Kidney (tissue), 14 donors: ENCODE data around the gene SMIM10L2A. TPM values are rescaled to one million over a fixed set of nuclear protein-coding genes. Genes with fewer than 3 reads are reported as not detected.
A peak's percentile ranks its signal among the peaks of the same experiment; 100 is the strongest.
"Not testable (repeated sequence)": the region's sequence is repeated elsewhere in the genome, so short reads cannot be mapped to it uniquely, and the experiment has no call there.

Experiments
- DNase-seq, 5 donors: peaks; one replicate each; pipeline ENCODE4 v3.0.0-alpha.2; 2013 to 2020
- FAIRE-seq: peaks from 2 replicates; lab custom pipeline; 2012; peaks lifted over from hg19 to GRCh38; lab: Jason Lieb, UNC
- H3K27ac ChIP-seq, 2 donors: one replicate each; pipeline ENCODE4 v1.7.0; 2013; ENCODE audit warnings: low read depth in 2 of 2, low read length in 2 of 2, inconsistent platforms in 1 of 2
- H3K27me3 ChIP-seq: one replicate; pipeline ENCODE4 v1.7.1; 2013; ENCODE audit warnings: low read length, inconsistent platforms; ENCODE audit not compliant: control insufficient read depth, insufficient read depth
- H3K36me3 ChIP-seq, 3 donors: one replicate each; pipeline versions ENCODE4 v1.7.0 to v1.7.1; 2013; ENCODE audit warnings: low read length in 3 of 3, control low read depth in 1 of 3, inconsistent platforms in 1 of 3; ENCODE audit not compliant: insufficient read depth in 3 of 3, control insufficient read depth in 2 of 3
- H3K4me1 ChIP-seq, 3 donors: one replicate each; pipeline versions ENCODE4 v1.7.0 to v1.7.1; 2013; ENCODE audit warnings: low read length in 3 of 3, inconsistent platforms in 1 of 3, low read depth in 1 of 3; ENCODE audit not compliant: control insufficient read depth in 2 of 3, insufficient read depth in 2 of 3
- H3K4me3 ChIP-seq, 3 donors: one replicate each; pipeline versions ENCODE4 v1.7.0 to v1.8.1; 2013; ENCODE audit warnings: low read length in 3 of 3, control low read depth in 1 of 3, inconsistent platforms in 1 of 3
- H3K9ac ChIP-seq, 3 donors: one replicate each; pipeline versions ENCODE4 v1.7.0 to v1.7.1; 2013; ENCODE audit warnings: low read length in 3 of 3, control low read depth in 1 of 3, inconsistent platforms in 1 of 3
- H3K9me3 ChIP-seq, 3 donors: one replicate each; pipeline versions ENCODE4 v1.7.0 to v1.7.1; 2013; ENCODE audit warnings: low read length in 3 of 3, control low read depth in 1 of 3, inconsistent platforms in 1 of 3; ENCODE audit not compliant: control insufficient read depth in 2 of 3, insufficient read depth in 1 of 3
- intact Hi-C: fragments of 100-400 bp; cut with DNase I; formaldehyde crosslinking; loops from one replicate; pipeline ENCODE4 v1.11.1; 2022
- polyA plus RNA-seq: library from polyadenylated mRNA; stranded (reverse); fragments of 350-450 nt; fragmentation: Illumina TruSeq; extraction: RNeasy Lipid Tissue Mini Kit (QIAGEN cat#74804); gene quantifications from one replicate; pipeline ENCODE4 v1.2.3, GENCODE V29; 2014; ENCODE audit warnings: low read depth, low replicate concordance; ENCODE audit not compliant: insufficient read depth
- total RNA-seq: library from RNA; stranded (reverse); fragmentation: NEBNext Ultra II Directional; extraction: Animal tissue kit (Norgen Biotek cat#: 25700); gene quantifications from one replicate; pipeline ENCODE4 v1.2.1, GENCODE V29; 2021
- TF ChIP-seq, protein P1 (sequence below): IDR thresholded peaks from 3 replicates; pipeline ENCODE4 v1.5.1; 2012; ENCODE audit warnings: mild to moderate bottlenecking, moderate library complexity, borderline replicate concordance; ENCODE audit not compliant: insufficient read depth; ENCODE audit errors: extremely low read depth
- donor health status: control.
- donor health status: control.
- donor health status: control.
- donor health status: control.
- donor health status: control.
- donor health status: DM: yes; HTN: yes; CAD: no.
- donor health status: Normal renal cell carcinoma (clear cell type).

The SMIM10L2A gene
- total and polyA plus RNA-seq, 2 donors from 2014 or later, result 3.5 to 8.2 TPM

DNA sequence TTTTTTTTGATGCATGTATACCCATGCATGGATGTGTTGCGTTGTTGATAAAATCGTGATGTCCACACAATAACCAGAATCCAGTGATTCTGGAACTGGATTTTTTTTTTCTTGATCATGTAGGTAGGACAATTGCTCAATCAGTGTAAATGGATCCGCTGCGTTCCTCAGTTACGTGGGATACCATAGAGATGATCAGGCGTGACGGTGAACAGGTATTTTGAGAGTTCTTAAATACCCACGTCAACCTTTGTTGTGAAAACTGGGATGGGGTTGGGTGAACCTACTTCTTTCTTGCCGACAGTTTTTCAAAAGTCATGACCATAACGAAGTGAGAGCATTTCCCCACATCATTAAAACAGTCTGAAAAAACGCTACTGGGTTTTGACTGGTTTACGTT lies 913 bp upstream of the SMIM10L2A start:
- no peaks in the 10 kb centered on the region for H3K36me3 ChIP-seq
- no peaks in the 10 kb centered on the region for H3K27me3 ChIP-seq
- no peak overlapping the region for H3K27ac ChIP-seq
- TF ChIP-seq, protein P1, sequence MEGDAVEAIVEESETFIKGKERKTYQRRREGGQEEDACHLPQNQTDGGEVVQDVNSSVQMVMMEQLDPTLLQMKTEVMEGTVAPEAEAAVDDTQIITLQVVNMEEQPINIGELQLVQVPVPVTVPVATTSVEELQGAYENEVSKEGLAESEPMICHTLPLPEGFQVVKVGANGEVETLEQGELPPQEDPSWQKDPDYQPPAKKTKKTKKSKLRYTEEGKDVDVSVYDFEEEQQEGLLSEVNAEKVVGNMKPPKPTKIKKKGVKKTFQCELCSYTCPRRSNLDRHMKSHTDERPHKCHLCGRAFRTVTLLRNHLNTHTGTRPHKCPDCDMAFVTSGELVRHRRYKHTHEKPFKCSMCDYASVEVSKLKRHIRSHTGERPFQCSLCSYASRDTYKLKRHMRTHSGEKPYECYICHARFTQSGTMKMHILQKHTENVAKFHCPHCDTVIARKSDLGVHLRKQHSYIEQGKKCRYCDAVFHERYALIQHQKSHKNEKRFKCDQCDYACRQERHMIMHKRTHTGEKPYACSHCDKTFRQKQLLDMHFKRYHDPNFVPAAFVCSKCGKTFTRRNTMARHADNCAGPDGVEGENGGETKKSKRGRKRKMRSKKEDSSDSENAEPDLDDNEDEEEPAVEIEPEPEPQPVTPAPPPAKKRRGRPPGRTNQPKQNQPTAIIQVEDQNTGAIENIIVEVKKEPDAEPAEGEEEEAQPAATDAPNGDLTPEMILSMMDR, result no peak
- H3K4me1 ChIP-seq, result no peaks in the 10 kb centered on the region
- DNase-seq, result no peak
- intact Hi-C loops, result no loop called here
- H3K9ac ChIP-seq, result no peak overlapping the region
- no peak overlapping the region for H3K4me3 ChIP-seq
- H3K9me3 ChIP-seq, result no peaks in the 10 kb centered on the region
- no peak for FAIRE-seq

DNA sequence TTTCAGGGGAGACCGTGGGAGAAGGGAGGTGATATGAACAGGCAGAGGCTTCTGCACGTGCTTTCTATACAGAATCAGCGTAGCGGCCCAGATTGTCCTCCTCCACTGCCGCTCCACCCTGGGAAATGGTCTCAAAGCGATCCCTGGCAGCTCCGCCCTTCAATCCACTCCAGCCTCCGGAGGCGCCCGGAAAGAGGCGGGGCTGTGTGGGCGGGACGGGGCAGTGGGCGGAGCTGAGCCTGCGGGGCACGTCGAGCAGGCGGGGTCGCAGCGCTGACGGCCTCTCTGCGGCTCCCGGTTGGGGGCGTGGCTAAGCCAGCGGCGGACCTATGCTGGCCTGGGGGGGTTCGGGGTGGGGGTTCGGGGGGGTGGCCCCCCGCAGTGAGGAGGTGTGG lies 210 bp upstream of the SMIM10L2A start:
- Histone ChIP-seq H3K4me1 (no peaks in the 10 kb centered on the region), H3K36me3 (no peaks in the 10 kb centered on the region), H3K9me3 (no peaks in the 10 kb centered on the region), H3K4me3 (peak overlapping the region; percentile 15 to 59 (median 50)), H3K27me3 (no peaks in the 10 kb centered on the region), H3K9ac (no peak overlapping the region), H3K27ac (no peak overlapping the region)
- intact Hi-C loops, result no loop called here
- FAIRE-seq (no peak), DNase-seq (peak; percentile 88 to 95 (median 92))
- TF ChIP-seq, protein P1, result no peak

DNA sequence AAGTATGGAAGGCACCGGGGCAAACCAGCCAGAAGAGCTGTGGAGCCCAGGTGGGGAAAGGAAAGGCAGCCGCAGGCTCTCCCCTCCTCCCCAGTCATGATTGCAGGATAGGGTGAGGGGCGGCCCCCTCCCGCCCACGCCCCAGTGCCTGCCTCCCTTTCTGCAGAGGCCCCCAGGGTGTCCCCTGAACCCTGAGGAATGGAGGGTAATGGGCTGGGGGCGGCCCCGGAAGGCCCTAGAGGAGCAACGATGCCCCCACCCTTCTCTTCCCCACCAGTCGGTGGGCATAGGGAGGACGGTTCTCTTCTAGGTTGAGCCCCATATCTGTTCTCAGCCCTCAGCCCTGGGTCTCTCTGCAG lies 1.0 kb downstream of the SMIM10L2A start:
- H3K27me3 ChIP-seq, H3K4me1 ChIP-seq, intact Hi-C loops, H3K9ac ChIP-seq, H3K36me3 ChIP-seq, H3K27ac ChIP-seq, FAIRE-seq, DNase-seq, H3K9me3 ChIP-seq: not testable (repeated sequence)
- peak overlapping the region in 2 of 3 donors; percentile 18 to 49 for H3K4me3 ChIP-seq

DNA sequence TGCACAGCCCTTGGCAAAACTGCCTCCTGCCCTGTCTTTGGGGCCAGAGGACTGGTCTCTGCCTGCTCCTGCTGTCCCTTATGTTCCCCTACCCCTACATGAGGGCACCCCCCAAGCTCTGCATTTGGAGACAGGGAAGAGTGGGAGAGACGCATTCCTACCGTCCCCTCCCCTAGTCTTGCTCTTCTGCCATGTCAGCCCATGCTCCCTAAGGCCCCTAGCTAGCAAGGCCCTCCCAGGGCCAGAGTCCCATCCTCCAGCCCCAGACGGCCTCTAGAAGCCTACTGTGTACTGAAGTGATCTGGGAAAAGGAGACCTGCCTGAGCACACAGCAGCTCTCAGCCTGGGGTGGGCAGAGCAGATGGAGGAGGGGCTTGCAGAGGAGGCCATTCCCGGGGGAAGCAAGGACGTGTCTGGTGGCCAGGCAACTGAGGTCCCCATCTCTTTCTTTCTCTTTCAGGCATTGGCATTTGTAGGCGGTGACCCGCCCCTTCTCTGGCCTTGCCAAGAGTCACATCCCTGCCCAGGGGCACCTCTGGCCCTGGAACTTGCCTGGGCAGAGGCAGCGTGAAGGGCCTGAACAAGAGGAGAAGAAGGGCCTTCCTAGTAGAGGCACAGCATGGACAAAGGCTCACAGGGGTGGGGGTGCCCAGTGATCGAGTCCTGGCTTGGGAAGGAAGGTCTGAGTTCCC lies 1.6 kb downstream of the SMIM10L2A start:
- H3K27ac ChIP-seq, H3K4me1 ChIP-seq, H3K36me3 ChIP-seq, FAIRE-seq, H3K9ac ChIP-seq, intact Hi-C loops, H3K27me3 ChIP-seq, H3K9me3 ChIP-seq: not testable (repeated sequence)
- H3K4me3 ChIP-seq, result peak overlapping the region in 1 of 3 donors; percentile 49
- DNase-seq, result peak in 1 of 5 donors; percentile 3
